ENCODE data around the gene SESN2. TPM values are rescaled to one million over a fixed set of nuclear protein-coding genes. Genes with fewer than 3 reads are reported as not detected.

The SESN2 gene
- polyA plus RNA-seq, 2 of the 4 experiments (the other 2 are of a cell fraction), result 5.2 to 16.6 TPM

- TF ChIP-seq EHF (CRISPR knock-in tag; IDR thresholded peaks at IDR 0.05) (no peak), ESRRA (IDR thresholded peaks at IDR 0.05; ENCODE audit: borderline replicate concordance, low read length) (no peak), HOXA7 (CRISPR knock-in tag; IDR thresholded peaks at IDR 0.05) (no peak)
These were observed 3.0 kb upstream of the SESN2 start (continued) for GRCh38 chr1:28256197-28256827.

DNA sequence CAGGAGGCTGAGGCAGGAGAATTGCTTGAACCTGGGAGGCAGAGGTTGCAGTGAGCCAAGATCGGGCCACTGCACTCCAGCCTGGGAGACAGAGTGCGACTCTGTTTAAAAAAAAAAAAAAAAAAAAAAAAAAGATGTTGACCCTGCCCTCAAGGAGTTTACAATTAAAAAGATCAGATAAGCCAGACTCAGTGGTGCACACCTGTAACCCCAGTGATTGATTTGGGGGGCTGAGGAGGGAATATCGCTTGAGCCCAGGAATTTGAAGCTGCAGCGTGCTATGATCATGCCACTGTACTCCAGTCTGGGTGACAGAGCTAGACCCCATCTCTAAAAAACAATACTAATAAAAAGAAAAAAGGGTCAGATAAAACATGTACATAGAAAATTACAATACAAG lies 1.6 kb upstream of the SESN2 start:
- peak overlapping the region; percentile 77 to 84; a peak in 4 of 6 replicates for H3K27ac ChIP-seq
- ATAC-seq, result no peak
- peaks cover 27% of the 10 kb centered on the region for H3K4me1 ChIP-seq
- FAIRE-seq, result no peak
- H3K4me2 ChIP-seq, result no peak overlapping the region
- no peaks in the 10 kb centered on the region for H3K9me3 ChIP-seq
- 89% methylated on average over 4 of the region's 4 CpGs for WGBS (ENCODE audit: missing lambda C conversion rate)
- CTCF ChIA-PET, result interaction anchor here (5.3 kb wide), 1 partner anchor 9 kb away, joined by 34 read pairs; no protein-coding TSS in a partner anchor
- H3K4me3 ChIP-seq, result no peak overlapping the region
- POLR2A ChIA-PET, result interaction anchor here (0.5 to 2.6 kb wide), 3 partner anchors 9 to 255 kb away, joined by 4 to 25 read pairs (median 9); no protein-coding TSS in a partner anchor
- TF ChIP-seq PBX3 (IDR thresholded peaks at IDR 0.05) (no peak), HMGXB4 (CRISPR knock-in tag; IDR thresholded peaks at IDR 0.05; ENCODE audit: borderline replicate concordance) (no peak), HOXB5 (CRISPR knock-in tag; IDR thresholded peaks at IDR 0.05) (no peak), NPAS2 (CRISPR knock-in tag; IDR thresholded peaks at IDR 0.05; ENCODE audit: borderline replicate concordance) (no peak), MYC (IDR thresholded peaks at IDR 0.05; ENCODE audit: borderline replicate concordance, low read length) (no peak), EHF (CRISPR knock-in tag; IDR thresholded peaks at IDR 0.05) (no peak), RCOR1 (IDR thresholded peaks at IDR 0.05; ENCODE audit: low read depth, low read length) (no peak), FOXS1 (CRISPR knock-in tag; IDR thresholded peaks at IDR 0.05) (no peak), PHF8 (IDR thresholded peaks at IDR 0.05; ENCODE audit: borderline replicate concordance, low read depth) (no peak), HOXB13 (CRISPR knock-in tag; IDR thresholded peaks at IDR 0.05; ENCODE audit: low read depth) (no peak), POLR2AphosphoS2 (conservative IDR thresholded peaks at IDR 0.05; ENCODE audit: low read length) (no peak), MAZ (IDR thresholded peaks at IDR 0.05; ENCODE audit: borderline replicate concordance, low read depth, low read length) (no peak), ATOH8 (CRISPR knock-in tag; IDR thresholded peaks at IDR 0.05; ENCODE audit: low read depth) (no peak), EP300 (IDR thresholded peaks at IDR 0.05) (no peak), NR3C1 (IDR thresholded peaks at IDR 0.05) (no peak), CHD2 (IDR thresholded peaks at IDR 0.05; ENCODE audit: low read length, partially characterized antibody) (no peak), SREBF2 (IDR thresholded peaks at IDR 0.05) (no peak), CBX2 (IDR thresholded peaks at IDR 0.05; ENCODE audit: borderline replicate concordance, low read depth) (no peak)
- DNase-seq (ENCODE audit: low read depth in 1 of 2, low spot score in 1 of 2), result no peak

All from A549 (cell line).